H1 (cell line): Measurements from ENCODE around the gene C1QTNF1. TPM values are rescaled to one million over a fixed set of nuclear protein-coding genes. Genes with fewer than 3 reads are reported as not detected.

Source experiments
- CTCF ChIA-PET: fragments of 300-600 bp; sonication (Branson Sonifier 250); formaldehyde crosslinking; loops from one replicate; lab custom pipeline; 2021; ENCODE audit not compliant: partially characterized antibody; lab: Charles Lee
- POLR2A ChIA-PET: fragments of 300-600 bp; sonication (Branson Sonifier 250); formaldehyde crosslinking; loops from one replicate; lab custom pipeline; 2021; ENCODE audit warnings: inconsistent platforms; ENCODE audit not compliant: partially characterized antibody; lab: Charles Lee
- DNase-seq, 2 experiments: peaks; one replicate each; pipeline versions ENCODE4 v3.0.0 to v3.0.0-alpha.2; 2010 to 2022; ENCODE audit warnings: low spot score in 2 of 2, low read depth in 1 of 2, mixed read lengths in 1 of 2
- FAIRE-seq: peaks from 2 replicates; lab custom pipeline; 2011; peaks lifted over from hg19 to GRCh38; lab: Jason Lieb, UNC
- H2AFZ ChIP-seq: 2 replicates; pipeline ENCODE4 v1.8.1; 2012; ENCODE audit warnings: low read length, inconsistent platforms
- H2AK5ac ChIP-seq: 2 replicates; pipeline ENCODE4 v1.6.1; 2013; ENCODE audit warnings: low read depth, low read length
- H2BK120ac ChIP-seq: replicated peaks from 2 replicates; pipeline ENCODE3; 2013; ENCODE audit warnings: low read depth, low read length, inconsistent platforms
- H2BK12ac ChIP-seq: 2 replicates; pipeline ENCODE4 v1.6.1; 2013; ENCODE audit warnings: low read depth, low read length
- H2BK15ac ChIP-seq: 2 replicates; pipeline ENCODE4 v1.6.1; 2013; ENCODE audit warnings: low read length
- H2BK20ac ChIP-seq: 2 replicates; pipeline ENCODE4 v1.6.1; 2013; ENCODE audit warnings: low read length
- H2BK5ac ChIP-seq: 2 replicates; pipeline ENCODE4 v1.6.1; 2013; ENCODE audit warnings: low read depth, low read length
- H3K14ac ChIP-seq: 2 replicates; pipeline ENCODE4 v1.6.1; 2013; ENCODE audit warnings: inconsistent platforms; ENCODE audit not compliant: insufficient read length
- H3K18ac ChIP-seq: 2 replicates; pipeline ENCODE4 v1.6.1; 2013; ENCODE audit warnings: low read length; ENCODE audit errors: extremely low read depth
- H3K23ac ChIP-seq: 2 replicates; pipeline ENCODE4 v1.6.1; 2013; ENCODE audit warnings: inconsistent platforms; ENCODE audit not compliant: insufficient read length
- H3K23me2 ChIP-seq: 2 replicates; pipeline ENCODE4 v1.6.1; 2013; ENCODE audit warnings: low read depth, low read length
- H3K27ac ChIP-seq: 2 replicates; pipeline ENCODE4 v1.6.1; 2011; ENCODE audit warnings: low read depth, low read length, inconsistent platforms
- H3K27me3 ChIP-seq, 4 experiments: replicated peaks in 1 of 4; 1 replicate in 1 of 4; 2 replicates in 3 of 4; pipeline versions ENCODE4 v1.6.1 to v1.8.1; 2011 to 2013; ENCODE audit warnings: low read length in 3 of 4, mild to moderate bottlenecking in 3 of 4, inconsistent platforms in 2 of 4, mixed read lengths in 2 of 4, moderate library complexity in 1 of 4; ENCODE audit not compliant: control insufficient read depth in 3 of 4, insufficient read depth in 3 of 4; ENCODE audit errors: extremely low read depth in 1 of 4
- H3K36me3 ChIP-seq, 4 experiments: 2 replicates each; pipeline versions ENCODE4 v1.6.1 to v1.8.1; 2011 to 2013; ENCODE audit warnings: mild to moderate bottlenecking in 4 of 4, low read length in 3 of 4, moderate library complexity in 2 of 4, control low read depth in 1 of 4, inconsistent platforms in 1 of 4; ENCODE audit not compliant: insufficient read depth in 4 of 4, control insufficient read depth in 2 of 4
- H3K4ac ChIP-seq: replicated peaks from 2 replicates; pipeline ENCODE3; 2013; ENCODE audit warnings: low read length, low read depth, mixed read lengths, inconsistent platforms; ENCODE audit not compliant: insufficient read length
- H3K4me1 ChIP-seq, 4 experiments: replicated peaks in 1 of 4; 1 replicate in 1 of 4; 2 replicates in 3 of 4; pipeline versions ENCODE4 v1.6.1 to v1.8.1; 2011 to 2013; ENCODE audit warnings: low read length in 3 of 4, inconsistent platforms in 2 of 4, mixed read lengths in 1 of 4; ENCODE audit not compliant: insufficient read depth in 4 of 4, control insufficient read depth in 3 of 4
- H3K4me2 ChIP-seq, 2 experiments: 2 replicates each; pipeline versions ENCODE4 v1.6.1 to v1.8.1; 2011 to 2013; ENCODE audit warnings: low read depth in 2 of 2, low read length in 2 of 2, control low read depth in 1 of 2, inconsistent platforms in 1 of 2, mild to moderate bottlenecking in 1 of 2; ENCODE audit not compliant: insufficient read depth in 1 of 2
- H3K4me3 ChIP-seq, 4 experiments: fragments of 200-600, 300-600 bp in 1 of 4; sonication (generic), shearing (Covaris generic), sonication (Bioruptor Twin) in 1 of 4; 2 replicates each; pipeline versions ENCODE4 v1.5.1 to v1.8.1; 2011 to 2016; ENCODE audit warnings: low read length in 4 of 4, low read depth in 3 of 4, control low read depth in 2 of 4, inconsistent platforms in 2 of 4, mild to moderate bottlenecking in 2 of 4, mixed read lengths in 1 of 4, moderate library complexity in 1 of 4; ENCODE audit not compliant: insufficient read depth in 2 of 4; ENCODE audit errors: extremely low read depth in 1 of 4
- H3K56ac ChIP-seq: replicated peaks from 2 replicates; pipeline ENCODE3; 2013; ENCODE audit warnings: low read depth, mild to moderate bottlenecking, mixed read lengths, low read length, inconsistent platforms; ENCODE audit not compliant: insufficient read length
- H3K79me1 ChIP-seq: 2 replicates; pipeline ENCODE4 v1.6.1; 2013; ENCODE audit warnings: low read depth, low read length, control low read depth
- H3K79me2 ChIP-seq, 2 experiments: 2 replicates each; pipeline versions ENCODE4 v1.6.1 to v1.8.1; 2012 to 2013; ENCODE audit warnings: low read length in 2 of 2, mild to moderate bottlenecking in 2 of 2, inconsistent platforms in 1 of 2; ENCODE audit not compliant: insufficient read depth in 2 of 2, control insufficient read depth in 1 of 2
- H3K9ac ChIP-seq, 4 experiments: replicated peaks in 1 of 4; 1 replicate in 1 of 4; 2 replicates in 3 of 4; pipeline versions ENCODE4 v1.6.1 to v1.8.1; 2011 to 2013; ENCODE audit warnings: low read depth in 3 of 4, low read length in 3 of 4, control low read depth in 2 of 4, mild to moderate bottlenecking in 2 of 4, moderate library complexity in 2 of 4, inconsistent platforms in 1 of 4; ENCODE audit errors: extremely low read depth in 1 of 4
- H3K9me3 ChIP-seq, 2 experiments: 2 replicates each; pipeline versions ENCODE4 v1.6.1 to v1.8.1; 2012 to 2013; ENCODE audit warnings: mild to moderate bottlenecking in 2 of 2, moderate library complexity in 2 of 2, control low read depth in 1 of 2, inconsistent platforms in 1 of 2, low read depth in 1 of 2, low read length in 1 of 2, mixed read lengths in 1 of 2; ENCODE audit not compliant: insufficient read depth in 2 of 2
- H4K20me1 ChIP-seq, 2 experiments: replicated peaks in 1 of 2; 2 replicates each; pipeline versions ENCODE3 to v1.8.1; 2011 to 2013; ENCODE audit warnings: inconsistent platforms in 2 of 2, low read length in 2 of 2, mild to moderate bottlenecking in 1 of 2; ENCODE audit not compliant: insufficient read depth in 2 of 2, control insufficient read depth in 1 of 2
- H4K5ac ChIP-seq: 2 replicates; pipeline ENCODE4 v1.6.1; 2013; ENCODE audit warnings: low read length, low read depth, mixed read lengths, inconsistent platforms; ENCODE audit not compliant: insufficient read length
- H4K8ac ChIP-seq: 2 replicates; pipeline ENCODE4 v1.8.0; 2013; ENCODE audit warnings: mild to moderate bottlenecking, moderate library complexity, low read length, inconsistent platforms; ENCODE audit not compliant: insufficient read depth; ENCODE audit errors: extremely low read depth
- H4K91ac ChIP-seq: replicated peaks from 2 replicates; pipeline ENCODE3; 2013; ENCODE audit warnings: low read length, mixed read lengths, inconsistent platforms; ENCODE audit not compliant: insufficient read length
- ASH2L ChIP-seq: fragments of 200-600, 300-600 bp; sonication (generic); IDR thresholded peaks from one replicate; pipeline ENCODE4 v1.7.1; 2017; ENCODE audit warnings: low read length
- CTBP2 ChIP-seq: IDR thresholded peaks from 2 replicates; pipeline ENCODE4 v1.7.0; 2011; ENCODE audit warnings: borderline replicate concordance, mild to moderate bottlenecking, moderate library complexity, mixed read lengths, low read length; ENCODE audit not compliant: insufficient read depth, insufficient read length
- HDAC6 ChIP-seq: IDR thresholded peaks from one replicate; pipeline ENCODE4 v1.7.1; 2012; ENCODE audit warnings: low read depth, mild to moderate bottlenecking, inconsistent platforms, low read length, moderate library complexity
- KDM1A ChIP-seq: fragments of 200-600, 300-600 bp; sonication (generic); IDR thresholded peaks from 2 replicates; pipeline ENCODE4 v1.7.1; 2016; ENCODE audit warnings: mild to moderate bottlenecking, low read length, borderline replicate concordance
- KDM5A ChIP-seq: fragments of 200-600 bp; IDR thresholded peaks from 2 replicates; pipeline ENCODE4 v1.7.1; 2012; ENCODE audit warnings: mild to moderate bottlenecking, low read length, inconsistent platforms, mixed read lengths
- POLR2A ChIP-seq, 2 experiments: IDR thresholded peaks; 1 replicate in 1 of 2; 2 replicates in 1 of 2; pipeline ENCODE4 v1.6.1; 2011; ENCODE audit warnings: low read depth in 2 of 2, low read length in 2 of 2, mild to moderate bottlenecking in 2 of 2; ENCODE audit errors: control extremely low read depth in 1 of 2
- RAD21 ChIP-seq, 2 experiments: IDR thresholded peaks in 1 of 2; conservative IDR thresholded peaks in 1 of 2; 2 replicates each; pipeline ENCODE4 v1.6.1; 2011; ENCODE audit warnings: low read depth in 2 of 2, low read length in 2 of 2, improper control_type of control experiment in 1 of 2, inconsistent platforms in 1 of 2, mild to moderate bottlenecking in 1 of 2, moderate library complexity in 1 of 2
- SP1 ChIP-seq: IDR thresholded peaks from 2 replicates; pipeline ENCODE4 v1.6.1; 2011; ENCODE audit warnings: low read depth, low read length
- TAF7 ChIP-seq: optimal IDR thresholded peaks from 2 replicates; pipeline ENCODE3; 2011; ENCODE audit warnings: low read depth, mild to moderate bottlenecking, inconsistent platforms, low read length, moderate library complexity, borderline replicate concordance
- YY1 ChIP-seq: IDR thresholded peaks from 2 replicates; pipeline ENCODE4 v1.6.1; 2011; ENCODE audit warnings: low read depth, mild to moderate bottlenecking, low read length
- ZNF274 ChIP-seq: IDR thresholded peaks from 2 replicates; pipeline ENCODE4 v1.7.0; 2012; ENCODE audit warnings: low read length, borderline replicate concordance; ENCODE audit errors: extremely low read depth
- WGBS, 2 experiments: shearing (Covaris generic) in 1 of 2; methylation state at CpG; one replicate each; pipeline versions ENCODE4 v1.1.6 to v1.1.7; 2013 to 2015; ENCODE audit warnings: low lambda C conversion rate in 2 of 2, mixed read lengths in 2 of 2, inconsistent platforms in 1 of 2, low coverage in 1 of 2, missing lambda C conversion rate in 1 of 2; ENCODE audit not compliant: insufficient replicate concordance in 2 of 2, insufficient coverage in 1 of 2, insufficient read length in 1 of 2; ENCODE audit errors: extremely low coverage in 1 of 2, missing lambda C conversion rate in 1 of 2; 5-methylcytosine and 5-hydroxymethylcytosine counted together
- polyA plus RNA-seq, 7 experiments: library from polyadenylated mRNA; depleted of rRNA in 3 of 7; stranded (reverse) in 5 of 7; unstranded in 2 of 7; fragments of >200 nt in 5 of 7; fragments of 200-250 nt in 2 of 7; gene quantifications; 1 replicate in 5 of 7; 2 replicates in 1 of 7; 4 replicates in 1 of 7; pipeline versions ENCODE4 v1.2.1 to v1.2.3, GENCODE V29; 2011 to 2013; ENCODE audit warnings: missing spikeins in 2 of 7, mixed read lengths in 2 of 7
- total RNA-seq: library from RNA; stranded (reverse); fragmentation: NEBNext Ultra II Directional; extraction: Animal tissue kit (Norgen Biotek cat#: 25700); gene quantifications from 2 replicates; pipeline ENCODE4 v1.2.1, GENCODE V29; 2021

The C1QTNF1 gene
- total and polyA plus RNA-seq, 2 of the 8 experiments (the other 6 are each of a cell fraction or from before 2014, with no cell fraction given) = 1.5 to 2.5 TPM

DNA sequence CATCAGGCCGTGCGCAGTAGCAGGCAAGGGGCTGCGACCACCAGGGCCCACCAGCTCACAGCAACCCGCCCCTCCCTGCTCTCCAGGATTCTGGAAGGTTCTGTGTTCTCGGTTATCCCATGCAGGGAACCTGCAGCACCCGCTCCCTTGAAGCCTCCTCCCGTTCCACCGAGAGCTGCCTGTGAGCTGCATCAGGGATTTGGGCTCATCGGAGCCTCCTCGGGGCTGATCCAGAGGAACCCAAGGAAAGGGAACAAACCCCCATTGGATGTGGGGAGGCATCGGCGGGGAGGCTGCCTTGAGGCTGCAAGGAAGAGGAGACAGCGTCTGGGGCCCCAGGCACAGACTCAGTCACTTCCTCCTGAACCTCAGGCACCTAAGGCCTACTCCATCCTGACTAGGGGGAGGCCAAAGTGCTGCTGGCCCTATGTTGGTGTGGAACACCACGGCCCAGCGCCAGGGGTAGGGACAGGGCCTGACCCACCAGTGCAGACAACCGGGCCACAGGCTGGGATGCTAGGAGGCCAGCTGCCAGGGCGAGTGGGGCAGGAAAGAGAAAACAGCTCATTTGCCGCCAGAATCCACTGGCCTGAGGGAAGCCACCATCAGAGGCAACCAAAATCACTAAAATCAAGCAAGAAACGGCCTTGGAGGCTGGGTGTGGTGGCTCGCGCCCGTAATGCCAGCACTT lies 29.8 kb upstream of the C1QTNF1 start:
- Histone ChIP-seq H3K27ac (no peak overlapping the region), H3K14ac (no peak overlapping the region), H3K4me2 (no peak overlapping the region), H3K4me3 (no peak overlapping the region), H3K23ac (no peak overlapping the region), H3K9me3 (no peaks in the 10 kb centered on the region), H3K79me1 (no peaks in the 10 kb centered on the region; the same call in 1 of the 2 replicates), H3K27me3 (peaks cover 0 to 4% (median under 1%) of the 10 kb centered on the region in 4 experiments; a peak in 2 of 7 replicates), H2AK5ac (no peak overlapping the region), H2BK20ac (no peak overlapping the region), H4K91ac (no peak overlapping the region), H2BK5ac (no peak overlapping the region), H3K79me2 (no peaks in the 10 kb centered on the region), H3K18ac (no peak overlapping the region), H2AFZ (no peak overlapping the region), H4K20me1 (peaks cover 6 to 22% of the 10 kb centered on the region in 2 experiments), H3K36me3 (peaks cover 0 to 10% (median 2%) of the 10 kb centered on the region in 4 experiments; a peak in 3 of 8 replicates), H2BK120ac (no peak overlapping the region), H3K9ac (no peak overlapping the region), H3K4me1 (no peaks in the 10 kb centered on the region), H4K8ac (no peak overlapping the region), H2BK15ac (no peak overlapping the region), H2BK12ac (no peak overlapping the region), H3K4ac (no peak overlapping the region), H3K56ac (no peak overlapping the region), H4K5ac (no peak overlapping the region), H3K23me2 (no peaks in the 10 kb centered on the region)
- ChIA-PET CTCF (interaction anchor here (0.6 to 3.9 kb wide), 12 partner anchors 9 to 137 kb away, joined by 3 to 24 read pairs (median 4); partner anchors contain the start of gene LGALS3BP), POLR2A (no interaction called here)
- DNase-seq (no peak), FAIRE-seq (no peak)
- TF ChIP-seq KDM1A (no peak), HDAC6 (no peak), ASH2L (no peak), RAD21 (IDR thresholded peaks at IDR 0.05 in 1 of 2, conservative IDR thresholded peaks at IDR 0.05 in 1 of 2; ENCODE audit: low read depth in 2 of 2, low read length in 2 of 2) (no peak), SP1 (no peak), CTBP2 (no peak), YY1 (no peak), KDM5A (no peak), ZNF274 (no peak), POLR2A (IDR thresholded peaks at IDR 0.05; ENCODE audit: control extremely low read depth in 1 of 2, low read depth in 2 of 2, low read length in 2 of 2) (no peak), TAF7 (no peak)
- 90% methylated on average over 22 of the region's 22 CpGs; no CpG with 5 or more reads in 1 of the 2 experiments for WGBS, 2 experiments
